ENCODE results near the gene SEMA3A.

Gene SEMA3A

DNA sequence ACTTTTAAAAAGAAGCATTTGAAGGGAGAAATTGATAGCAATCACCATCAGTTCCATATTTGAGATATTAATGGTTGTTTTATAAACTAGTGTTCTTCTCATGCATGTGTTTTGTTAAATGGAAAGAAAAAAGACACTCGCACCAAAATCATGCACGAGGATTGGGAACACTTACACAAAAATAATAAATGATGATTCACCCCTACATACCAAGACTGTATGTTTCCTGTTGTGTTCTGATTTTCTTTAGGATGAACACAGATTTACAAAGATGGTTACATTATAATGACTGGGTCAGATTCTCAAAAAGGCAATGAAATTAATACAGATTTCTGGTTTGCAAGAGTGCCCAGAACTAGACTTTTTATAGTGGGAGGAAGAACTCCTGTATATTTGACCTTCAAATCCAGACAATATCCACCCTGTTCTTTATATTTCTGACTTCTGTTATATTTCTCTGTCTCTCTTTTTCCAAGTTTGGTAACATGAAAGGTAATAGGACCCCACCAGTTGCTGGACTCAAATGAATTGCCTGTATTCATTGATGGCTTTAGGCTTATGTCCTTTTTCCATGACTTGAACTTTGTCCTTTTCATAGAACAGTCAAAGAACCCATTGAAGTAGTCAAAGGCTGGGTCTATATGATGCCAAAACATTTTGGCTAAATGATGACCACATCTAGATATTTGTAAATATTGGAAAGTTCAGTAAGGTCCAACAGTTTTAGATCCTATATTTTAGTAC lies 54.4 kb downstream of the SEMA3A start:
- in situ Hi-C loops (cut with HindIII; ENCODE audit: low pct_unique_long_range_greater_than_20kb, low sequenced_read_pairs) = no loop called here
- TF ChIP-seq JUND (IDR thresholded peaks at IDR 0.05; ENCODE audit: low read depth) = no peak
- DNase-seq (ENCODE audit: low read depth in 1 of 2, low spot score in 1 of 2) = no peak

DNA sequence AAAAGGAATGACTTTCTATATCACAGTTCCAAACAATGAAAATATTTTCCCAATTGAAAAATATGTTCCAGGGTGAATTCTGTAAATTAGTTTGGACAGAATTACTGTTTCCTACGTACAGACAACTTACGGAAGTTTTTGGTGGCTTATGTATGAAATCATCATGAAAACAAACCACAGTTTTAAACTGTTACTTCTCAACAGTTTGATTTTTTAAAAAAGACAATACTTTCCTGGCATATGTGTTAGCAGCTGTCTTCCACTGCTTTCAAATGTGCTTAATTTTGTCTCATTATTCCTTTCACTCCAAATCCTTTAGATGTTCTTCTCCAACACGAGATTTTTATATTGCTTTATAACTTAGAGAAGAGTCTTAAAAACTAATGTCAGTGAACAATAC lies 56.2 kb downstream of the SEMA3A start:
- TF ChIP-seq JUND (IDR thresholded peaks at IDR 0.05; ENCODE audit: low read depth) = no peak
- DNase-seq (ENCODE audit: low read depth in 1 of 2, low spot score in 1 of 2) = no peak
- in situ Hi-C loops (cut with HindIII; ENCODE audit: low pct_unique_long_range_greater_than_20kb, low sequenced_read_pairs) = no loop called here

DNA sequence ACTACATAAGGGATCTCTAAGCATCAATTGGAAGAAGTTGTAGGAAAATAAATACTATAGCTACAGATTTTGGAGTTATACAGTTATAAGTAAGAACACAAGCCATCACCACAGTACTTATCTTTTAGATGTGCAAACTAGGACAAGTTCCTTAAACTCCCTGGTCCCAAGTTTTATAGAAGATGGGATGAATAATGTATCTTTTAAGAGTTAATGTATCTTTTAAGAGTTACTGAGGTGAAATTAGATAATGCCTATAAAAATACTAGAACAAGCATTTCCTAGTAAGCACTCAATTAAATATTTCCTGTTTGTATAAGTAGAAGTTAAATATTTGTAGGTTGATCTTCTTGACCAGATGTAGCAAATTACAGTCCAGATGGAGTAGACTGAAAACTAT lies 56.8 kb downstream of the SEMA3A start:
- in situ Hi-C loops (cut with HindIII; ENCODE audit: low pct_unique_long_range_greater_than_20kb, low sequenced_read_pairs) = no loop called here
- no peak for TF ChIP-seq JUND (IDR thresholded peaks at IDR 0.05; ENCODE audit: low read depth)
- DNase-seq (ENCODE audit: low read depth in 1 of 2, low spot score in 1 of 2) = no peak

DNA sequence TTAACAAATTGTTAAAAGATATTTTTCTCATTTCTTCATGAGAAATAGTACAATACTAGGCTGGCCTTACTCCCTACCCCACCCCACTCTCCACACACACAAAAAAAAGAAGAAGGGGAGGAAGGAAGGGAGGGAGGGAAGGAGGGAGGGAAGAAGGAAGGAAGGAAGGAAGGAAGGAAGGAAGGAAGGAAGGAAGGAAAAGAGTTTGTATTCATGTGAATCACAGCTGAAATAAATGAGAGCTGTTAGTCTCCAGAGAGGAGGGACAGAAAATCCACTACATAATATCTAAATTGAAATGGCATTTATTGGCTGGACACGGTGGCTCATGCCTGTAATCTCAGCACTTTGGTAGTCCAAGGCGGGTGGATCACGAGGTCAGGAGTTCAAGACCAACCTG lies 57.8 kb downstream of the SEMA3A start:
- TF ChIP-seq JUND (IDR thresholded peaks at IDR 0.05; ENCODE audit: low read depth) = no peak
- DNase-seq (ENCODE audit: low read depth in 1 of 2, low spot score in 1 of 2) = no peak
- in situ Hi-C loops (cut with HindIII; ENCODE audit: low pct_unique_long_range_greater_than_20kb, low sequenced_read_pairs) = no loop called here

DNA sequence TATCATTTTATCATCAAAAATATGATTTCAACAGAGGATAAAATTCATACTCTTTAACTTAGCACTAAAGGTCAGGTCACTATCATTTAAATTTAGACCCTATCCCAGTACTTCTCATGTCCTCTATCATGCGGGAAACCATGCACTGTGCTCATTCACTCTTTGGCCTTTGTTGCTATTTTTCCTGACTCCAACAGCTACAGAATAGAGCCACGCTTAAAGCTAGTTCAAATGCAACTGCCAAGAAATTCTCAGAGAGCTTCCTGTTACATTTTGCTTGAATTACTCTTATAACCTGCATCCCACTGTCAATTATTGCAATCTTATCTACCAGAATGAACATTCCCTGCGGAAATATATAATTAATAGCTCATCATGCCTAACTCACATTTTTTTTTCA lies 58.3 kb downstream of the SEMA3A start:
- in situ Hi-C loops (cut with HindIII; ENCODE audit: low pct_unique_long_range_greater_than_20kb, low sequenced_read_pairs) = no loop called here
- DNase-seq (ENCODE audit: low read depth in 1 of 2, low spot score in 1 of 2) = no peak
- no peak for TF ChIP-seq JUND (IDR thresholded peaks at IDR 0.05; ENCODE audit: low read depth)

DNA sequence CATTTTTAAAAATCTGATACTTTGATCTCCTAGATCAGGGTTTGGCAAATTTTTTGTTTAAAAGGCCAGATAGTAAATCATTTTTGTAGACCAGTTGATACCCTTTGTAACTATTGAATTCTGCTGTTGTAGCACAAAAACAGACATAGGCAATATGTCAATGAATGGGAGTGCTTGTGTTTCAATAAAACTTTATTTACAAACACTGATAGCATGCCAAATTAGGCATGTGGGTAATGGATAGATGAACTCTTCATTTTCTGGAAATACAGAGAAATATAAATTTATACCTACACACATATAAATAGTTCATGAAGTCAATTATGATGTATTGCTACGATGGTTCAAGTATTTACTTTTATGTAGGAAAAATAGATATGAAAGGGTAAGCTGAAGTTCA lies 60.4 kb downstream of the SEMA3A start:
- in situ Hi-C loops (cut with HindIII; ENCODE audit: low pct_unique_long_range_greater_than_20kb, low sequenced_read_pairs) = no loop called here
- no peak for TF ChIP-seq JUND (IDR thresholded peaks at IDR 0.05; ENCODE audit: low read depth)
- DNase-seq (ENCODE audit: low read depth in 1 of 2, low spot score in 1 of 2) = no peak

DNA sequence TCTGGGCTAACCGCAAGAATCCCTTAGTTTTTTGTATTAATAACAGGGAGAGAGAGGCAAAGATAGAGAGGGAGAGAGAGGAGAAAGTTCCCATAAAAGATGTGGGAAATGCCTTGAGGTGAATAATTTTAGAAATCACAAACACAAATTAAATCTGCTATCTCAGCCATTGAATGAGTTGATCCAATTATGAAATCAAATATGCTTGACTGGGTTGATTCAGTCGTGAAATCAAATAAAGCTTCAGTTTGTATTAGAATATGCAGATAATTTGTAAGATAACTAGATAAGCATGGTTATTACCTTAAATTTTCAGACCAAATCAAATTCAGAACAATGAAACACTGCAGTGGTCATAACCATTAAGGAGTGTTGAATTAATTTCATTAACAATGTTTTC lies 68.9 kb downstream of the SEMA3A start:
- DNase-seq (ENCODE audit: low read depth in 1 of 2, low spot score in 1 of 2) = no peak
- no peak for TF ChIP-seq JUND (IDR thresholded peaks at IDR 0.05; ENCODE audit: low read depth)
- in situ Hi-C loops (cut with HindIII; ENCODE audit: low pct_unique_long_range_greater_than_20kb, low sequenced_read_pairs) = no loop called here

DNA sequence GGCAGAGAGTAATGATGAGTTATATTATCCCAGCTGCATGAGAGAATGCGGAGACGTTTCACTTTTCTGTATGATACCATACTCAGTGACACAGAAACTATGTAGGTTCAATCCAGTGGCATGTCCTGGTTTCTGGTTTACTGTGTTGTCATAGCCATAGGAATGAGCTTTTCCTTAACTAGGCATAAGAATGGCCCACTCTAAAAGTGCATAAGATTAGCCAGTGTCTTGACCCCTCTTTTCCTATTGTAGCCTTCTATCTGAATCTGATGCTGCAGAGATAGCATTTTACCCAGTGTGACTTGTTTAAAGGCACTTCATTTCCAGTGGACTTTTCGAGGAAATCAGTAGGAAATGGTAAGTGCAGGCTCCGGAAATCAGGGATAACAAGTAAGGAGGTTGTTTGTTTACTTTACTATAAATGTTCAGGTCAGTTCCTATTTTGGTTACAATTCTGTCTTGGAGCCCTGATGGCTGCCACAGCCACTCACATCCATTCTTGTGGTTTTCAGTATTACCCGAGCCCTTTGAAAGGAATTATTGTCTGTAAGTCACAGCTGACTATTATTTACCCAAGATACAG lies 70.5 kb downstream of the SEMA3A start:
- in situ Hi-C loops (cut with HindIII; ENCODE audit: low pct_unique_long_range_greater_than_20kb, low sequenced_read_pairs) = no loop called here
- no peak for DNase-seq (ENCODE audit: low read depth in 1 of 2, low spot score in 1 of 2)
- no peak for TF ChIP-seq JUND (IDR thresholded peaks at IDR 0.05; ENCODE audit: low read depth)

DNA sequence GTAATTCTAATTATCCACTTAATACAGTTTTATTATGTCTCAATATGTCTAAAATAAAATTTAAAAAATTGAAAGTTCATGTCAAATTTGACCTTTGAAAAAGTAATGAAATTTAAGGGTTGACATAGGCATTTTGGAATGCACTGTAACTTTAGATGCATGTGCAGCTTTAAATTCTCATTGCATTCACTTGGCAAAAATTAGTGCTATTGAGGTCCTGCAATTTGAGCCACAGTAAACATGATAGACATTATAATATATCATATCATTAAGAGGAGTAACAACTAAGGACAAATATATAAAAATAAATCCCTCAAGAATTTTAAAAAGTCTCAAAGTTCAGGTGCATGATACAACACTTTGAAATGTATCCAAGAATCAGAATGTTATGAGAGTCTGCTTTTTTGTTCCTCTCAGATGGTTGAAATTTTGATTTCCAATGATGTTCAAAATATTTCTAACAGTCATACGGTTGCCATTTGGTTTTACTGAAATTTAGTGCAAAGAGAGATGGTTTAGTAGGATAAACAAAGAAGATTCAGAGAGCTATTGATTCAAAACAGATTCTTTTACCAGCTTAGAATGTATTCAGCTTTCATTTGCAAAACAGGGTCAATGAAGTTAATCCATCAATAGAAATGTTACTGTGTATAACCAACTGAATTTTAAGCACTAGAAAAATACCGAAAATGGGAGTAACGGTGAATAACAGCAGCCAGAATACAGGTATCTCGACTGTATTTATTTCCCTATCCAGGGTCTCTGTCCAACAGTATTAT lies 71.8 kb downstream of the SEMA3A start:
- in situ Hi-C loops (cut with HindIII; ENCODE audit: low pct_unique_long_range_greater_than_20kb, low sequenced_read_pairs) = no loop called here
- TF ChIP-seq JUND (IDR thresholded peaks at IDR 0.05; ENCODE audit: low read depth) = no peak
- no peak for DNase-seq (ENCODE audit: low read depth in 1 of 2, low spot score in 1 of 2)

DNA sequence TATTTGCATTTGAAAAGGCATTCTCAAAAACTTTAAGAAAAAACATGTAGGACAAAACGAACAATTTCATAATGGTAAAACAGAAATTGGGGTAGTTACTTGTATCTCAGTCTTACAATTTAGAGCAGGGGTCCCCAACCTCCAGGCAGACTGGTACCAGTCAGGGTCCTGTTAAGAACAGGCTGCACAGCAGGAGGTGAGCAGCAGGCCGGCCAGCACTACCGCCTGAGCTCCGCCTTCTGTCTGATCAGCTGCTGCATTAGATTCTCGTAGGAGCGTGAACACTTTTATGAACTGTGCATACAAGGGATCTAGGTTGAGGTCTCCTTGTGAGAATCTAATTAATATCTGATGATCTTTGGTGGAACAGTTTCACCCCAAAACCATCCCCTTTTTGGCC lies 77.3 kb downstream of the SEMA3A start:
- in situ Hi-C loops (cut with HindIII; ENCODE audit: low pct_unique_long_range_greater_than_20kb, low sequenced_read_pairs) = no loop called here
- TF ChIP-seq JUND (IDR thresholded peaks at IDR 0.05; ENCODE audit: low read depth) = no peak
- DNase-seq (ENCODE audit: low read depth in 1 of 2, low spot score in 1 of 2) = no peak

DNA sequence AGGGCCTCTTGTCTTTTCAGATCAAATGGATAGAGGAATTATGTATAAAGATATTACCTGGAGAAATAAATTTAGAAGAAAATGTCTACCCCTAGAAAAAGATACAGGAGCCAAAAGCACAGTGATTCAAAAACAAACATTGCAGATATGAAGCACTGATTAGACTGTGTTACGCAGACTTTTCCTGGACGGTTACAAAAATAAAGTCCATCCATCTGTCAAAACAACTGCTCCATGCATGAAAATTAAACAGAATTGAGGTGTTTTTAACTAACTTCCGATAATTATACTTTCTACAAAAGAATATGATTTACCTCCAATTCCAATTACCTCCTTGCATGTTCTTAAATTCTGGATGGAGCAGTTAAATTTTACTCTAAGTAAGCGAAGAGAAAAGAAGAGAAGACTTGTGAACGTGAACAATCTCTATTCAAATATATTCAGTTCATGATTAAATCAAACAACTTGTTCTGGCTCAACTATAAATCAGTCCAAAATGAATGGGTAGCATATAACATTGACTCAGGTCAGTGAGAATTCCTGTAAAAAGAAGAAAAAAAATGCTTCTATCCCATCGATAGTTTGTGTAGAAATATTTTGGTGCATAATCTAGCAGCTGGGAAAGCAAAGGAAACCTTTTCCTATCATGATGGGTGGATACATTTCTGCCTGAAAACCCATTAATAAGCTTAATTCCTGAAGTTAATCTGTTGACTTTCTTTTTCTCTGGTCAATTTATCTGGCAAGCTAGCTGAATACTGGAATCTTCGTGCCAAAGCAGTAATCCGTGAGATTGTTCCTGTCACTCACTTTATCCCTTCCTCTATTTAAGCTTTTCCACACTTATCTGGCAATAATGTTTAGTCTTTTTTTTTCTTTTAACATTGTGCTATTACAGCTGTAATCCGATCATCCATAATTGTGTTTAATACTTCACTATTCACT lies 80.4 kb downstream of the SEMA3A start:
- no peak for DNase-seq (ENCODE audit: low read depth in 1 of 2, low spot score in 1 of 2)
- in situ Hi-C loops (cut with HindIII; ENCODE audit: low pct_unique_long_range_greater_than_20kb, low sequenced_read_pairs) = no loop called here
- TF ChIP-seq JUND (IDR thresholded peaks at IDR 0.05; ENCODE audit: low read depth) = no peak

DNA sequence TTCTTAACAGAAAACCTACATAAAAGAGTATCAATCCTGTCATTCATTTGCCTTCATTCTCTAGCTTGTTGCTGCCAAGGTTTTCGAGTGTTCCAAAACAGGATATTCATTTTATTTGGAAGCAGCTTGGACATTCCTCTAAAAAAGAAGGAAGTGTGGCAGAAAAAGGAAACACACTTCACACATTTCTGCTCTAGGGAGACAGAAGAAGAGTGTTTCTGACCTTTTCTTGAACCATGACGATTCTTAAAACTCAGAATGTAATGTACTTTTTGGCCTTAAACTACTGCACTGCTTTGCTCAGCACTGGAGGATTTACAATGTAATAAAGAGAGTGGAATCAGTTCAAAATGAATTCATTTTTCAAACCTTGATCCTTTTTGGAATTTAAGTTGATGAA lies 81.3 kb downstream of the SEMA3A start:
- no peak for TF ChIP-seq JUND (IDR thresholded peaks at IDR 0.05; ENCODE audit: low read depth)
- in situ Hi-C loops (cut with HindIII; ENCODE audit: low pct_unique_long_range_greater_than_20kb, low sequenced_read_pairs) = no loop called here
- DNase-seq (ENCODE audit: low read depth in 1 of 2, low spot score in 1 of 2) = no peak
